Measurements from ENCODE around the gene RPL36AL.

Gene RPL36AL

GRCh38 chr14:49594347-49595091 lies 25.9 kb downstream of the RPL36AL start:
- DNase-seq (ENCODE audit: low read depth), result peak; percentile 90
- H3K4me3 ChIP-seq (ENCODE audit: low read depth, low read length), result no peak overlapping the region
- TF ChIP-seq CTCF (conservative IDR thresholded peaks at IDR 0.05; ENCODE audit: low read depth, low read length), result no peak

DNA sequence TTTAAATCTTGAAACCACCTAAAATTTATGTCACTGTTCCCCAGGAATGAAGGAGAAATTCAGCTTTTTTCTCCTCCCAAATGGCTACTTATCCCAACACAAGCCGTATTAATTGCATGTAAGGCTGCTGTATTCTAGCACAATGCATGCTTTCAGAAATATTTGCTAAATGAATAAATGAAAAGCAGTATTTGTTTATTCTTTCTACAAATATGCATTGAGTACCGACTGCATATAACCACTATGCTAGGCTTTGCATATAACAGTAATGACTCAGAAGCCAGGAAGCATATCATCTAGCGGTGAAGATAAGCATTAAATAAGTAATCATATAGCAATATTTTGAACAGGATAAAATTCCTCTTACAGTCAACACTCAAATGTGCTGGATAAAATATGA lies 27.4 kb downstream of the RPL36AL start:
- DNase-seq (ENCODE audit: low read depth), result peak; percentile 75
- H3K4me3 ChIP-seq (ENCODE audit: low read depth, low read length), result no peak overlapping the region
- no peak for TF ChIP-seq CTCF (conservative IDR thresholded peaks at IDR 0.05; ENCODE audit: low read depth, low read length)

GRCh38 chr14:49589387-49589786 lies 31.0 kb downstream of the RPL36AL start:
- TF ChIP-seq CTCF (conservative IDR thresholded peaks at IDR 0.05; ENCODE audit: low read depth, low read length), result no peak

DNA sequence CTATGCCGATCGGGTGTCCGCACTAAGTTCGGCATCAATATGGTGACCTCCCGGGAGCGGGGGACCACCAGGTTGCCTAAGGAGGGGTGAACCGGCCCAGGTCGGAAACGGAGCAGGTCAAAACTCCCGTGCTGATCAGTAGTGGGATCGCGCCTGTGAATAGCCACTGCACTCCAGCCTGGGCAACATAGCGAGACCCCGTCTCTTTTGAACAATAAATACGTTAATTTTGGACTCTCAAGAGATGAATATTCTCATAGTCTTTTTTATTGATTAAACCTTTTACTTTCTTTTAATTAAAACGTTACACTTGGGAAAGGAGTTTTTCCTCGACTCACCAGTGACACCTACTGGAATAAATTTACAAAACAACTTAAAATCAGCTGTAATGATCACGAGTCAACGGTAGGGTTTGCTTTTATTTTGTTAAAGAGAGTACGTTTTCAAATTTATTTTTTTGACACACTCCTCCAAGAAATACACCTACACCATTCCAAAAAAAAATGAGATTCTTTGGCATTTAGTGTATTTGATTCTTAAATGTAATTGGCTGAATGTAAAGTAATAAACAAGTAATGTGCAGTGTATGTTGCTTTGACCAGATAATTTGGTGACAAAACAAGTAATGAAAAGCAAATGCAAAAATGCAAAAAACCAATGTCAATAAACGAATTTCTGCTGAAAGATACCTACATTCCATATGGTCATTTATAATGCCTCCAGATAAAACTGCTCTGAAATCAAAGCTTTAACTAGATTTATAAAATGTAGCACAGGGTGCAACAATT lies 33.6 kb downstream of the RPL36AL start:
- TF ChIP-seq CTCF (conservative IDR thresholded peaks at IDR 0.05; ENCODE audit: low read depth, low read length), result peak; percentile 61
- DNase-seq (ENCODE audit: low read depth), result peak; percentile 84
- H3K4me3 ChIP-seq (ENCODE audit: low read depth, low read length), result peak overlapping the region; percentile 37

More at GRCh38 chr14:49589387-49589786, 31.0 kb downstream of the RPL36AL start:
- no peak for DNase-seq (ENCODE audit: low read depth)
- no peak overlapping the region for H3K4me3 ChIP-seq (ENCODE audit: low read depth, low read length)

GRCh38 chr14:49585803-49586672 lies 34.4 kb downstream of the RPL36AL start, which contains the start of gene RPS29:
RPS29 (minus strand) TSS chr14:49586380; CDS start chr14:49586346, 34 bp downstream.
- H3K4me3 ChIP-seq (ENCODE audit: low read depth, low read length), result peak within 1 kb of the TSS; percentile 78
- no peak for TF ChIP-seq CTCF (conservative IDR thresholded peaks at IDR 0.05; ENCODE audit: low read depth, low read length)
- peak; percentile 100 for DNase-seq (ENCODE audit: low read depth)

GRCh38 chr14:49584981-49585640 lies 35.3 kb downstream of the RPL36AL start:
- H3K4me3 ChIP-seq (ENCODE audit: low read depth, low read length), result peak overlapping the region; percentile 78
- peak; percentile 20 for DNase-seq (ENCODE audit: low read depth)
